Nephron (organoid): ENCODE measurements around the gene PLEKHH2.
"Not testable (repeated sequence)": the region's sequence is repeated elsewhere in the genome, so short reads cannot be mapped to it uniquely, and the experiment has no call there.

Source experiments
- H3K27ac Mint-ChIP-seq, 3 experiments: 2 replicates each; pipeline ENCODE4 v1.8.0; 2020; ENCODE audit warnings: mixed read lengths in 3 of 3, mild to moderate bottlenecking in 2 of 3, moderate library complexity in 1 of 3
- H3K27me3 Mint-ChIP-seq: 2 replicates; pipeline ENCODE4 v1.8.0; 2021; ENCODE audit warnings: low read depth, mild to moderate bottlenecking, moderate library complexity, mixed read lengths
- H3K36me3 Mint-ChIP-seq: 2 replicates; pipeline ENCODE4 v1.8.0; 2020; ENCODE audit warnings: low read depth, mixed read lengths
- H3K4me1 Mint-ChIP-seq: 2 replicates; pipeline ENCODE4 v1.8.0; 2020; ENCODE audit warnings: mixed read lengths
- H3K4me3 Mint-ChIP-seq, 3 experiments: 2 replicates each; pipeline ENCODE4 v1.8.0; 2020; ENCODE audit warnings: mild to moderate bottlenecking in 3 of 3, mixed read lengths in 3 of 3, moderate library complexity in 2 of 3
- H3K9me3 Mint-ChIP-seq: 2 replicates; pipeline ENCODE4 v1.8.0; 2020; ENCODE audit warnings: mixed read lengths
- TF ChIP-seq, protein P1 (sequence below), 3 experiments: fragments of 200-600 bp; sonication (generic); IDR thresholded peaks; one replicate each; pipeline ENCODE4 v1.5.0; 2021; ENCODE audit warnings: antibody characterized with exemption in 3 of 3; ENCODE audit not compliant: unreplicated experiment in 3 of 3

PLEKHH2 gene

DNA sequence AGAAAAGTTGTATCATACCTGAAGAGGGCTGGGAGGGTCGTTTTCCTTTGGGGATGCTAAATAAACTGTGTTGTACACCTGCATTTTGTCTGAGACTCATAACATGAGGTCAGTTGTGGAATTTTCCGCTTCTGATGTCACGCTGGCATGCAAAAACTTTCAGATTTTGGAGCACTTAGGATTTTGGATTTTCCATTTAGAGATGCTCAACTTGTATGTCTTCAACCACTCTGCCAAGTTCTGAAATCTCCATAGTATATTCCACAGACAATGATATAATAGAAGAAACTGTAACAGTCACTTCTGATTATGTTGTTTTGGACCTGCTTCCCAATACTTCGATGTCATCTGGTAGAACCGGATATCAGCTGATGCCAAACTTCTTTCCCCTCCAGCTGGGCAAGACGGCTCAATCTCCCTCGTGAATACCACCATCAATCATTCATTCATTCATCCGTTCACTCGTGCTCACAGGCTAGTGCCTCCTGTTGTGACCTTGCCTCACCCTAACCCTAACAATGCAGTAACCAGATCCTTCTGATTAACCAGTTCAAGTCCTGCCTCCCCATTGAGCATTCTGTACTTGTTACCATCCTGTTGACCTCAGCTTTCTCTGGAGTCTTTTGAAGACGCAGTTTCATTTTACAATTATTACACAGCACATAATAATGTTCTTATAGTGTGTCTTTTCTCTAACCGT lies 5.3 kb upstream of the PLEKHH2 start:
- Mint-ChIP-seq H3K27me3 (no peaks in the 10 kb centered on the region), H3K4me1 (peaks cover 35% of the 10 kb centered on the region), H3K4me3 (no peak overlapping the region), H3K27ac (peak overlapping the region in 2 of 3 experiments; percentile 1 to 27), H3K9me3 (no peaks in the 10 kb centered on the region), H3K36me3 (no peaks in the 10 kb centered on the region)
- TF ChIP-seq, protein P1, sequence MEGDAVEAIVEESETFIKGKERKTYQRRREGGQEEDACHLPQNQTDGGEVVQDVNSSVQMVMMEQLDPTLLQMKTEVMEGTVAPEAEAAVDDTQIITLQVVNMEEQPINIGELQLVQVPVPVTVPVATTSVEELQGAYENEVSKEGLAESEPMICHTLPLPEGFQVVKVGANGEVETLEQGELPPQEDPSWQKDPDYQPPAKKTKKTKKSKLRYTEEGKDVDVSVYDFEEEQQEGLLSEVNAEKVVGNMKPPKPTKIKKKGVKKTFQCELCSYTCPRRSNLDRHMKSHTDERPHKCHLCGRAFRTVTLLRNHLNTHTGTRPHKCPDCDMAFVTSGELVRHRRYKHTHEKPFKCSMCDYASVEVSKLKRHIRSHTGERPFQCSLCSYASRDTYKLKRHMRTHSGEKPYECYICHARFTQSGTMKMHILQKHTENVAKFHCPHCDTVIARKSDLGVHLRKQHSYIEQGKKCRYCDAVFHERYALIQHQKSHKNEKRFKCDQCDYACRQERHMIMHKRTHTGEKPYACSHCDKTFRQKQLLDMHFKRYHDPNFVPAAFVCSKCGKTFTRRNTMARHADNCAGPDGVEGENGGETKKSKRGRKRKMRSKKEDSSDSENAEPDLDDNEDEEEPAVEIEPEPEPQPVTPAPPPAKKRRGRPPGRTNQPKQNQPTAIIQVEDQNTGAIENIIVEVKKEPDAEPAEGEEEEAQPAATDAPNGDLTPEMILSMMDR (IDR thresholded peaks at IDR 0.05; ENCODE audit: unreplicated experiment in 3 of 3): no peak

DNA sequence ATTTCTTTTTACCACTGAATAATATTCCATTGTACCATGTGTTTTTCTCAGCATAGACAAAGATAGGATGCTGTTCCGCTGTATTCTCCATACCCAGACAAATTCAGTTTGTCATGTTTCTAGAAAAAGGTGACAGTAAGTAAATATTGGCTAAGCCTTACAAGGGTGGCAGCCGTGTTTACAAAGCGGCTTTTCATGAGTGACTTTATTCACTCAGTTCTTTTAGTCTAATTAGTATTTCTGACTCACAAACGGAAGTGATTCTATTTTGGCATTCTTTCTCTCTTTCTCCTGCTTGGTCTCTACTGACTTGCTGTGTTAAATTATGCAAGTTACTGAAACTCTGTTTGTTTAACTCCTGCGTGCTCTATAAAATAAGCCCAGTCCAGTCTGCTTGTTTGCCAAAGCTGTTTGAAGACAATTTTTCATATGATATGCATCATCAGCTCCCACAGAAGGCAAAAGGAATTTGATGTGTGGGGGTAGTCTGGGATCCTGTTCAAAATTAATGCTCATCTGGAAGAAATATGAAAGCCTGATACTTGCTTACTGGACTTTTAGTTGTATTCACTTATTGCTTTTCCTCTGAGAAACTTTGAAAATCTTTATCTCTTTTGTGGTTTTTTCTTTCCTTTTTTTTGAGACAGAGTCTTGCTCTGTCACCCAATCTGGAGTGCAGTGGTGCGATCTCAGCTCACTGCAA lies 2.3 kb upstream of the PLEKHH2 start:
- TF ChIP-seq, protein P1 (IDR thresholded peaks at IDR 0.05; ENCODE audit: unreplicated experiment in 3 of 3): no peak
- H3K4me1 Mint-ChIP-seq: peaks cover 42% of the 10 kb centered on the region
- no peaks in the 10 kb centered on the region for H3K36me3 Mint-ChIP-seq
- peaks cover 3% of the 10 kb centered on the region for H3K9me3 Mint-ChIP-seq
- H3K27ac Mint-ChIP-seq: peak overlapping the region; percentile 69 to 92 (median 90)
- peaks cover 6% of the 10 kb centered on the region for H3K27me3 Mint-ChIP-seq
- H3K4me3 Mint-ChIP-seq: peak overlapping the region; percentile 32 to 77 (median 62)

DNA sequence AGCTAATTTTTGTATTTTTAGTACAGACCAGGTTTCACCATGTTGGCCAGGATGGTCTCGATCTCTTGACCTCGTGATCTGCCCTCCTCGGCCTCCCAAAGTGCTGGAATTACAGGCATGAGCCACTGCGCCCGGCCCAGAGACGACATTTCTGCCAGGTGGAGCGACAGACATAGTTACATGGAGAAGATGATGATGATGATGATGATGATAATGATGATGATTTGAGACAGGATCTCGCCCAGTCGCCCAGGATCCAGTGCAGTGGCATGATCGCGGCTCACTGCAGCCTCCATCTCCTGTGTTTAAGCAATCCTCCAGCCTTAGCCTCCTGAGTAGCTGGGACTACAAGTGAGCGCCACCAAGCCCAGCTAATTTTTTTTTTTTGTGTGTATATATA lies 907 bp upstream of the PLEKHH2 start:
- Mint-ChIP-seq H3K27ac (peak overlapping the region in 2 of 3 experiments; percentile 54 to 69), H3K4me1 (peaks cover 42% of the 10 kb centered on the region), H3K4me3 (peak overlapping the region; percentile 32 to 77 (median 61))
- H3K36me3 Mint-ChIP-seq, H3K27me3 Mint-ChIP-seq, H3K9me3 Mint-ChIP-seq: not testable (repeated sequence)

DNA sequence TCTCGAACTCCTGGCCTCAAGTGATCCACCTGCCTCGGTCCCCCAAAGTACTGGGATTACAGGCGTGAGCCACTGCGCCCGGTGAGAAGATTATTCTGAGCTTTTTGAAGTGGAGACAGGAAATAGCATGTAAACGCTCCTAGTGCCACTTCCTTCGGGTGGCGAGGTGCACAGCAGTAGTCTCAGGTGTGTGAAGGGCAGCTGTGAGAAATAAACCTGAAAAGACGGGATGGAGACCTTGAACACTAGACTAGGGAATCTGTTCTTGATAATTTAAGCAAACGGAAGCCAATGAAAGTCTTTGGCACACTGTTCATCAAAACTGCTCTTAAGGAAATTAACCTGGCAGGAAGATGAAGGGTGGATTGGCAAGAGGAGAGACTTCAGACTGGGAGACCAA lies 439 bp upstream of the PLEKHH2 start:
- peaks cover 6% of the 10 kb centered on the region for H3K27me3 Mint-ChIP-seq
- no peaks in the 10 kb centered on the region for H3K36me3 Mint-ChIP-seq
- peaks cover 8% of the 10 kb centered on the region for H3K9me3 Mint-ChIP-seq
- peak overlapping the region; percentile 88 to 92 (median 92) for H3K4me3 Mint-ChIP-seq
- H3K4me1 Mint-ChIP-seq: peaks cover 42% of the 10 kb centered on the region
- TF ChIP-seq, protein P1 (IDR thresholded peaks at IDR 0.05; ENCODE audit: unreplicated experiment in 3 of 3): no peak
- peak overlapping the region; percentile 54 to 74 (median 69) for H3K27ac Mint-ChIP-seq

DNA sequence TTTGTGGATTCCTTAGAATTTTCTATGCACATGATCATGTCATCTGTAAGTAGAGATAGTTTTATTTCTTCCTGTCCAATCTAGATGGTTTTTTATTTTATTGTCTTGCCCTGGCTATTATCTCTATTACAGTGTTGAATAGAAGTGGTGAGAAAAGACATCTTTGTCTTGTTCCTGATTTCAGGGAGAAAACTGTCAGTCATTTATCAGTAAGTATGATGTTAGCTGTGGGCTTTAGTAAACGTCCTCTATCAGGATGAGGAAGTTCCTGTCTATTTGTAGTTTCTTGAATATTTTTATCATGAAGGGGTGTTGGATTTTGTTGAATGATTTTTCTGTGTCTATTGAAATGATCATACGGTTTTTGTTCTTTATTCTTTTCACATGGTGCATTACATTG lies 5.3 kb downstream of the PLEKHH2 start:
- peak overlapping the region in 1 of 3 experiments; percentile 4 for H3K27ac Mint-ChIP-seq
- peaks cover 8% of the 10 kb centered on the region for H3K9me3 Mint-ChIP-seq
- H3K4me1 Mint-ChIP-seq: peaks cover 6% of the 10 kb centered on the region
- peaks cover 6% of the 10 kb centered on the region for H3K27me3 Mint-ChIP-seq
- no peak overlapping the region for H3K4me3 Mint-ChIP-seq
- TF ChIP-seq, protein P1 (IDR thresholded peaks at IDR 0.05; ENCODE audit: unreplicated experiment in 3 of 3): no peak
- H3K36me3 Mint-ChIP-seq: no peaks in the 10 kb centered on the region

DNA sequence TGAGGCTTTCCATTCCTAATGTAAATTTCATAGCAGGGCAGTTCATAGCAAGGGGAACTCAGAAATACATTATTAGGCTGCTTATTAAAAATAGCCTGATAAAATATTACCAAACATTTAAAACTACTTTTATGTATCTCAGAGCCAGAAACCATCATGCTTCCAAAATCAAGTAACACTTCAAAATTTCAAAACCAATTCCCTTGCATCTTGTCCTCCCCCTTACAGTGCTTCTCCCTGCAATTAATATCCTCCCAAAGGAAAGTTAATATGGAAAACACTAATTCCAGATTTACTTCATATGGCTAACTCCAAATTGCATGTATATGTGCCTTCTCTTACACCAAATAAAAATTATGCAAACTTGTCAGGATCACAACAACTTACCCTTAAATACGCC lies 6.6 kb downstream of the PLEKHH2 start:
- Mint-ChIP-seq H3K9me3 (peaks cover 8% of the 10 kb centered on the region), H3K4me1 (no peaks in the 10 kb centered on the region), H3K27ac (no peak overlapping the region), H3K4me3 (no peak overlapping the region), H3K36me3 (no peaks in the 10 kb centered on the region), H3K27me3 (no peaks in the 10 kb centered on the region)
- TF ChIP-seq, protein P1 (IDR thresholded peaks at IDR 0.05; ENCODE audit: unreplicated experiment in 3 of 3): no peak
